ENCODE measurements around the gene CD2. TPM values are rescaled to one million over a fixed set of nuclear protein-coding genes. Genes with fewer than 3 reads are reported as not detected.

CD2 gene
- polyA plus RNA-seq, 3 donors: 0.89 to 3.6 (median 2.1) TPM

GRCh38 chr1:116731439-116731838 is 22.8 kb upstream of the CD2 start:
- Histone ChIP-seq H3K79me2 (ENCODE audit: insufficient read depth, low read length) (no peaks in the 10 kb centered on the region), H3K9ac (ENCODE audit: insufficient read depth, low read length, poor library complexity, severe bottlenecking) (no peak overlapping the region), H3K36me3 (replicated peaks in 1 of 2; ENCODE audit: control insufficient read depth in 1 of 2, insufficient read depth in 2 of 2, low read length in 2 of 2) (no peaks in the 10 kb centered on the region), H3K4me1 (ENCODE audit: control insufficient read depth in 1 of 2, insufficient read depth in 2 of 2, low read length in 2 of 2) (peaks cover 13 to 15% of the 10 kb centered on the region in 2 donors), H4K20me1 (ENCODE audit: insufficient read depth, low read length) (no peaks in the 10 kb centered on the region), H2AFZ (ENCODE audit: insufficient read depth, low read depth, low read length, poor library complexity, severe bottlenecking) (no peak overlapping the region), H3K9me3 (replicated peaks in 1 of 2; ENCODE audit: control insufficient read depth in 1 of 2, insufficient read depth in 1 of 2, low read length in 2 of 2) (no peaks in the 10 kb centered on the region), H3K4me3 (replicated peaks in 1 of 3; ENCODE audit: low read depth in 2 of 3, low read length in 3 of 3) (no peak overlapping the region), H3K27me3 (ENCODE audit: control insufficient read depth in 2 of 2, insufficient read depth in 2 of 2, low read length in 2 of 2) (no peaks in the 10 kb centered on the region), H3K27ac (ENCODE audit: low read depth in 1 of 2, low read length in 2 of 2) (no peak overlapping the region), H3K4me2 (replicated peaks; ENCODE audit: extremely low read depth, low read length, poor library complexity, severe bottlenecking) (no peak overlapping the region)
- no peak for DNase-seq
- Mint-ChIP-seq H3K27me3 (ENCODE audit: low read depth in 3 of 3) (peaks cover 1 to 8% (median 1%) of the 10 kb centered on the region in 3 donors), H3K4me3 (no peak overlapping the region), H3K9me3 (peaks cover 0 to 2% (median 0%) of the 10 kb centered on the region in 7 donors), H3K36me3 (peaks cover 0 to 2% of the 10 kb centered on the region in 2 donors), H3K4me1 (peaks cover 16% of the 10 kb centered on the region), H3K27ac (no peak overlapping the region)
- no peak for TF ChIP-seq CTCF (IDR thresholded peaks at IDR 0.05)
- intact Hi-C loops (cut with micrococcal nuclease): loop anchor here in 1 of 2 donors (10.0 kb wide), 1 partner anchor 203 kb away; no protein-coding TSS in a partner anchor

GRCh38 chr1:116732726-116733125 is 21.5 kb upstream of the CD2 start:
- no peak for TF ChIP-seq CTCF (IDR thresholded peaks at IDR 0.05)
- intact Hi-C loops (cut with micrococcal nuclease): loop anchor here in 1 of 2 donors (10.0 kb wide), 1 partner anchor 202 kb away; no protein-coding TSS in a partner anchor
- H3K36me3 ChIP-seq (replicated peaks in 1 of 2; ENCODE audit: control insufficient read depth in 1 of 2, insufficient read depth in 2 of 2, low read length in 2 of 2): no peaks in the 10 kb centered on the region
- H3K4me1 ChIP-seq (ENCODE audit: control insufficient read depth in 1 of 2, insufficient read depth in 2 of 2, low read length in 2 of 2): peaks cover under 1 to 2% of the 10 kb centered on the region in 2 donors
- H3K79me2 ChIP-seq (ENCODE audit: insufficient read depth, low read length): no peaks in the 10 kb centered on the region
- H3K9me3 ChIP-seq (replicated peaks in 1 of 2; ENCODE audit: control insufficient read depth in 1 of 2, insufficient read depth in 1 of 2, low read length in 2 of 2): no peaks in the 10 kb centered on the region
- no peak overlapping the region for H3K27ac ChIP-seq (ENCODE audit: low read depth in 1 of 2, low read length in 2 of 2)
- no peaks in the 10 kb centered on the region for H4K20me1 ChIP-seq (ENCODE audit: insufficient read depth, low read length)
- H3K4me2 ChIP-seq (replicated peaks; ENCODE audit: extremely low read depth, low read length, poor library complexity, severe bottlenecking): no peak overlapping the region
- H2AFZ ChIP-seq (ENCODE audit: insufficient read depth, low read depth, low read length, poor library complexity, severe bottlenecking): no peak overlapping the region
- 100% methylated on average over 2 of the region's 6 CpGs for WGBS (ENCODE audit: insufficient coverage)
- Mint-ChIP-seq H3K9me3 (peaks cover 0 to 2% (median 0%) of the 10 kb centered on the region in 7 donors), H3K4me1 (peaks cover 6% of the 10 kb centered on the region), H3K27ac (peak overlapping the region in 1 of 7 donors; percentile 64), H3K4me3 (no peak overlapping the region), H3K36me3 (peaks cover 0 to 2% of the 10 kb centered on the region in 2 donors), H3K27me3 (ENCODE audit: low read depth in 3 of 3) (peaks cover 1 to 8% (median 3%) of the 10 kb centered on the region in 3 donors)
- DNase-seq: no peak
- no peak overlapping the region for H3K9ac ChIP-seq (ENCODE audit: insufficient read depth, low read length, poor library complexity, severe bottlenecking)
- H3K27me3 ChIP-seq (ENCODE audit: control insufficient read depth in 2 of 2, insufficient read depth in 2 of 2, low read length in 2 of 2): no peaks in the 10 kb centered on the region
- H3K4me3 ChIP-seq (replicated peaks in 1 of 3; ENCODE audit: low read depth in 2 of 3, low read length in 3 of 3): no peak overlapping the region
